Measurements from ENCODE around the gene HECTD4.
"Not testable (repeated sequence)": the region's sequence is repeated elsewhere in the genome, so short reads cannot be mapped to it uniquely, and the experiment has no call there.

Gene HECTD4

GRCh38 chr12:112175361-112176155, 206.7 kb downstream of the HECTD4 start:
- DNase-seq = no peak

GRCh38 chr12:112172556-112173324, 209.5 kb downstream of the HECTD4 start:
- DNase-seq = no peak

GRCh38 chr12:112170971-112171596, 211.1 kb downstream of the HECTD4 start:
- DNase-seq = no peak

GRCh38 chr12:112170376-112170775, 211.9 kb downstream of the HECTD4 start:
- no peak for DNase-seq

GRCh38 chr12:112169966-112170365, 212.3 kb downstream of the HECTD4 start:
- no peak for DNase-seq

- no peak for DNase-seq
Observed at GRCh38 chr12:112169161-112169872, 212.9 kb downstream of the HECTD4 start.

GRCh38 chr12:112168561-112168971, 213.7 kb downstream of the HECTD4 start:
- no peak for DNase-seq

GRCh38 chr12:112167718-112168525, 214.3 kb downstream of the HECTD4 start:
- DNase-seq = no peak

GRCh38 chr12:112167031-112167461, 215.2 kb downstream of the HECTD4 start:
- no peak for DNase-seq

- no peak for DNase-seq
Observed at GRCh38 chr12:112166051-112167015, 215.9 kb downstream of the HECTD4 start.

- no peak for DNase-seq
Observed at GRCh38 chr12:112165624-112166023, 216.6 kb downstream of the HECTD4 start.

GRCh38 chr12:112164011-112164660, 218.1 kb downstream of the HECTD4 start:
- DNase-seq = no peak

- DNase-seq = no peak
Observed at GRCh38 chr12:112163471-112163991, 218.7 kb downstream of the HECTD4 start.

- no peak for DNase-seq
Observed at GRCh38 chr12:112163056-112163455, 219.2 kb downstream of the HECTD4 start.

GRCh38 chr12:112162241-112162790, 219.9 kb downstream of the HECTD4 start:
- no peak for DNase-seq

- DNase-seq = no peak
Observed at GRCh38 chr12:112161711-112162110, 220.5 kb downstream of the HECTD4 start.

- no peak for DNase-seq
Observed at GRCh38 chr12:112160611-112161010, 221.6 kb downstream of the HECTD4 start.

- no peak for DNase-seq
Observed at GRCh38 chr12:112159146-112159541, 223.1 kb downstream of the HECTD4 start.

- not testable (repeated sequence) for DNase-seq
Observed at GRCh38 chr12:112158461-112159145, 223.6 kb downstream of the HECTD4 start.
